GM19239 (cell line): ENCODE data around the gene CAMSAP2.

ENCODE experiments used
- DNase-seq: peaks from one replicate; pipeline ENCODE4 v3.0.0; 2011; ENCODE audit warnings: low spot score; ENCODE audit not compliant: insufficient read length
- FAIRE-seq: peaks from 2 replicates; lab custom pipeline; 2011; peaks lifted over from hg19 to GRCh38; lab: Jason Lieb, UNC

The CAMSAP2 gene

DNA sequence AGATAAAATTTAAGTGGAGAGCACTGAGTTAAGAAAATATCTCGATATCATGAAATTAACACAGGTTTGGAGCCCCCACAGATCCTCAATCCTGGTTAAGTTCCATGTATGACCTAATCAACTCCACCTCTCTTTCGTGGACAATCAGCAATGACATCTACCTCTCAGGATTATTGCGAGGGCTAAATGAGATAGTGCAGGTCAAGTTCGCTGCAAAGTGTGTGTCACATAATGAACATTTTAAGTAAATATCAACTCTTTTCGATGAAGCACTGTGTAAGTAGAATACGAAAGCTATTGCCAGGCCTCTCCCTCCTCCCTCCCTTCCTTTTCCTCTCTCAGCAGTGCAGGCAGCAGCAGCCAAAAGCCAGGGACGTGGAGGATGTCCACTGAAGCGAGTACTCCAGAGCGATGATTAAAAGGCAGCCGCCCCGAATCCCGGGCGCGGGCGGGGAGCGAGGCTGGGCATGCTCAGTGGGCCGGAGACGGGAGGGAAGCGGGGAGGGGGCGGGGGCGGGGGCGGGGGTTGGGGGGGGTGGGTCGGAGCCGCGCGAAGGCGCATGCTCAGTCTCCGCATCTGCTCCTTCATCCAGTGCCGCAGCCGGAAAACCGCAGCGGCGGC, at the start of gene CAMSAP2:
Gene CAMSAP2 (plus strand): TSS at position 567 of the 622 bp plus-strand sequence. CDS start 935 bp downstream, outside the sequence.
- peak; percentile 72 for FAIRE-seq
- DNase-seq = peak; percentile 55

DNA sequence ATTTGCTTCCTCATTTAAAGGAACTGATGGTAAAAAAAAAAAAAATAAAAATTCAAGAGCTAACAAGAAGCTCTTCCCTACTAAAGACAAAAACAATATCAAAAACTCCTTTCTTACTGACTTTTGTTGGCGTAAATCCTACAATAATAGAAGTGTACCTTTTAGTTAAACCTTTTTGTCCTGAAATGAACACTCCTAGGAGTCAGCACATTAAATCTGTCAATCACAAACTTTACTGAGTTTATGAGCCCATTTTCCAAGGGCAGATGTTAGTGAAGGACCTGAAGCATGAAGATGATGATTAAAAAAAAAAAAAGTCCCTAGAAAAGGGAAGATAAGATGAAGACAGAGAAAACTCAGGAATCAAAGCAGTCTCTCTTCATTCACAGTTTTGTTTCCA, 46.4 kb upstream of the CAMSAP2 start:
- DNase-seq (no peak), FAIRE-seq (no peak)

- DNase-seq (no peak), FAIRE-seq (no peak)
These were observed 45.4 kb upstream of the CAMSAP2 start for GRCh38 chr1:200693327-200693726.

DNA sequence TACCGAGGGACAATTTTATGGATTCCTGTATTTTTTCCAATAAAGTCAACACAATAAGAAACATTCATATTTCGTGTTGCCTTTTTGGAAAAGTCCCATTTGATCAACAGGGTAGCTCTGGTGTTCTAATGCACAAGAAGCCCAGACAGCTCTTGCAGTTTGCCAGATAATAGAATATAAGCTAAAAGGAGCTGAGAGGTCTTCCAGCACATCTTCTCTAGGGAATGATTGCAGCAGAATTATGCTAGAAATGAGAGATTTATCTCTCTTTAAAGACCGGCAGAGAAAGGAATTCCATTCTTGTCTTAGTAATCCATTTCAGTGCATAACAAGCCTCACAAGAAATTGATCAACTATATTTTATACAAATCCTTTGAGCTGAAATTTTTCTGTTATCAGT, 44.0 kb upstream of the CAMSAP2 start:
- no peak for DNase-seq
- no peak for FAIRE-seq

DNA sequence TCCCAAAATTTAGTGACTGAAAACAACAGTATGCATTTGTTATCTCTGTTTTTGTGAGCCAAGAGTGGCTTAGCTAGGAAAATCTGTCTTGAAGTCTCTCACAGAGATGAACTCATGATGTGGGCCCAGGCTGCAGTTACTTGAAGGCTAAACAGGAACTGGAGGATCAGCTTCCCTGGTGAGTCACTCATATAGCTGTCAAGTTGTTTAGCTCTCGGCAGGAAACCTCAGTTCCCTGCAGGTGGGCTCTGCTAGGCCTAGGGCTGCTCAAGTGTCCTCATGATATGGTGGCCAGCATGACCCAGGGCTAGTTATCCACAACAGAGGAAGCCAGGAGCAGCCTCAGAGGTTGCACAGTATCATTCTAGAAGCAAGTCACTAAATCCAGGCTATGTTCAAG, 38.8 kb upstream of the CAMSAP2 start:
- FAIRE-seq = no peak
- DNase-seq = no peak

- DNase-seq (no peak), FAIRE-seq (no peak)
These were observed 33.6 kb upstream of the CAMSAP2 start for GRCh38 chr1:200704986-200705500.

- FAIRE-seq (no peak), DNase-seq (no peak)
These were observed 32.4 kb upstream of the CAMSAP2 start for GRCh38 chr1:200706111-200706814.

- no peak for DNase-seq
- no peak for FAIRE-seq
These were observed 31.6 kb upstream of the CAMSAP2 start for GRCh38 chr1:200707116-200707515.

DNA sequence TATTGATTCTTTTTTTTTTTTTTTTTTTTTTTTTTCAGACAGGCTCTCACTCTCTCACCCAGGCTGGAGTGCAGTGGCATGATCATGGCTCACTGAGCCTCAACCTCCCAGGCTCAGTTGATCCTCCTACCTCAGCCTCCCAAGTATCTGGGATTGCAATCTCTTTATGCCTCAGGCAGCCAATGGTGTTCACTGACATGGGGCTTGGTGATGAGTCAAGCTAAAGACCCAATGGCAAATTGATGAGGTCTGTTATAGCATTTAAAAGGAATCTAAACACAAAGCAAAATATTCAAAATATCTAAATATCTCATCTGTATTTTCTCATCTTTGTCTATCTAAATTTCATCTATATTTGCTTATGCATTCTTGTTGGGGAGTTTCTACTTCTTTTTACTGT, 30.5 kb upstream of the CAMSAP2 start:
- DNase-seq (no peak), FAIRE-seq (no peak)

- FAIRE-seq = no peak
- DNase-seq = no peak
These were observed 29.9 kb upstream of the CAMSAP2 start for GRCh38 chr1:200708769-200709168.

GRCh38 chr1:200710166-200710565, 28.5 kb upstream of the CAMSAP2 start:
- DNase-seq = no peak

DNA sequence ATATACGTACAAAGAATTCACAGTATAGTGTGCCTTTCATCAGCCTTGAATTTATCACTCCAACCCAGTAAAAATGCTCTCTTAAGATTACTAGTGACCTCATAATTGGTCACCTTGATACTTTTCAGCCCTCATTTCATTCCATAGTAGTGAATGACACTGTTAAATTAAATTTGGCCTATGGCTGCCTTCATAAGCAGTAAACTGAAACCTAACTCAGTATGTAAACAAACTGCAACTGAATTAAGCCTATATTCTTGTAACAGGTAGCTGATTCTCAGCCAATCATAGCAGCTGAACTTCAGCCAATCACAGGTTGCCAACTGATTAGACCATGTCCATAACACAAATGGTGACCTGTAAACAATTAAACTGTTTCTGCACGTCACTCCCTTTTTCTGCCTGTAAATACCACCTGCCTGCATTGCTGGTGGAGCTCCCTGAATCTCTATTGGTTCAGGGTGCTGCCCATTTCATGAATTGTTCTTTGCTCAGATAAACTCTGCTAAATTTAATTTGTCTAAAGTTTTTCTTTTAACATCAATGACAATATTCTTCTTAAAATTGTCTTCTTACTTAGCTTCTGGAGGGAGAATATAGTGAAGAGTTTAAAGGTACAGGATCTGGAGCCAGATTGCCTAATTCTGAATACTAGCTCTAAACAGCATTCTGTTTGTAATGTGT, 24.0 kb upstream of the CAMSAP2 start:
- no peak for DNase-seq
- FAIRE-seq = no peak

More at GRCh38 chr1:200710166-200710565, 28.5 kb upstream of the CAMSAP2 start:
- FAIRE-seq = peak; percentile 44

GRCh38 chr1:200720199-200720598, 18.5 kb upstream of the CAMSAP2 start:
- DNase-seq (no peak), FAIRE-seq (no peak)

DNA sequence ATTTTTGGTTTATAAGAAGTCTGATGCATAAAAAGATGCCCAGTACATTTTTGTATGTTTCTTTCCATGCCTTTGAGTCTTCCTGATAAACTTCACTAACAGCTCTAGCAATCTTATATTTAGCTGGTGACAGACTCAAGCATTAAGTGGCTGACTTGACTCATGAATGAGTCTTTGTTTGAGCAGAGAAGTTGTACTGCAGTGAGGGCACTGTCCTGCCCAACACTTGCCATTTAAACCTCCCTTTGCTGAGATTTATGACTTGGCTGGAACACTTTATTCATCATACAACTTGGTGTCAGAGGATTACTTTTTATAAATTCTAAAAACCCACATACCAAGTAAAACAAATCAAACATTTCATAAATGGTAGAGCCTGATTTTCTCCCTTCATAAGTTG, 14.6 kb upstream of the CAMSAP2 start:
- DNase-seq = no peak
- FAIRE-seq = peak; percentile 14

DNA sequence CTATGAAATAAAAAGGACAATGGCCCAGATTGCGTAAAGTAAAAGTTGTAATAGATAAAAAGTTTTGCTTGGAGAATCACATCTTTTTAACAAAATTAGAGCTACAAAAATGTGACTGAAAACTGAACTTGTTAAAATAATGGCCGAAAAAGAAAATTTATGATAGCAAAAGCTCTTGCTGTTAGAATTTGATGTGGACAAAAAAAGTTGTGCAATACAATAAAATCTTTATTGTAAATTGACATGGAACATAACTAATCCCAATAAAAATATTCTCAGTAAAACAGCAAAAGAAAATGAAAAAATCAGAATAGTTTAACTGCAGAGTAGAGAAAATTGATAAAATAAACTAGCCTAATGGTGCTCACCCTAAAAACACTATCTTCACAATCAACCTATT, 11.4 kb upstream of the CAMSAP2 start:
- DNase-seq (no peak), FAIRE-seq (no peak)

- FAIRE-seq (no peak), DNase-seq (no peak)
These were observed 8.8 kb upstream of the CAMSAP2 start for GRCh38 chr1:200729863-200730262.

DNA sequence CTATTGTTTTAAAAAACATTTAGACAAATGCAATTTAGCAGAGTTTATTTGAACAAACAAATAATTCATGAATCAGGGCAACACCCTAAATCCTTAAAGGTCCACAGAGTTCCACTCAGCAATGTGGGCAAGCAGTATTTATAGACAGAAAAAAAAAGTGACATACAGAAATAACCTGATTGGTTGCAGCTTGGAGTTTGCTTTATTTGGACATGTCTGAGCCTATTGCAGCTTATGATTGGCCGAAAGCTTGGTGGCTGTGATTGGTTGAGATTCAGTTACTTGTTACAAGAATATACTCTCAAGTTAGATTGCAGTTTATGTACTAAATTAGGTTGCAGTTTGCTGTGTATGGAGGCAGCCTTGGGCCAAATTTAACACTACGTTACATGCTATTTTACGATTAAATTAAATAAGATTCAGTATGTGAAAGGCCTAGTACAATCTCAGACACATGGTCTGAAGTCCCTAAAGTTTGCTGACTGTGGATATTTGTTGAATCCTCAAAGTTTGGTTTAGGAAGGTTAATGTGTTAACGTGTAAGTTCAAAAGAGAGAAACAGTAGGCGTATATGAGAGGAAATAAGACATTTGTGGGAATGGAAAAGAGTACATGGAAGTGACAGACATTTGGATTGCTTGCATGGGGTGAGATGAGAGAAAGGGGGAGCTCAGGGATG, 6.9 kb upstream of the CAMSAP2 start:
- FAIRE-seq = no peak
- no peak for DNase-seq

DNA sequence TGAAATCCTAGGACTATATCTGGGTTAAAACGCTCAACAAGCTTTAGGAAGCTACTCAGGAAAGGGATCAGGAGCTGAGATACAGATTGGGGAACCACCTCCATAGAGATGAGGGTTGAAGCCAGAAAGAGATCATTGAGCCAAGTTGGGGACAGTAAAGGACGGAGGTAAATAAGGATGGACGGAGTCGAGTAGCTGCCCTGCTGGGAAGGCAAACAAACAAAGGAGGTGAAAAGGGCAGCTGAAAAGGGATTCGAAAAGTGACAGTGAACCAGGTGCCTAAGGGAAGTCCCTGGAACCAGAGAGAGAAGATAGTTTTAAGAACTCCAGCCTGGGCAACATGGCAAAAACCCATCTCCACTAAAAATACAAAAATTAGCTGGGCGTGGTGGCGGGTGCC, 6.3 kb upstream of the CAMSAP2 start:
- no peak for DNase-seq
- FAIRE-seq = no peak

DNA sequence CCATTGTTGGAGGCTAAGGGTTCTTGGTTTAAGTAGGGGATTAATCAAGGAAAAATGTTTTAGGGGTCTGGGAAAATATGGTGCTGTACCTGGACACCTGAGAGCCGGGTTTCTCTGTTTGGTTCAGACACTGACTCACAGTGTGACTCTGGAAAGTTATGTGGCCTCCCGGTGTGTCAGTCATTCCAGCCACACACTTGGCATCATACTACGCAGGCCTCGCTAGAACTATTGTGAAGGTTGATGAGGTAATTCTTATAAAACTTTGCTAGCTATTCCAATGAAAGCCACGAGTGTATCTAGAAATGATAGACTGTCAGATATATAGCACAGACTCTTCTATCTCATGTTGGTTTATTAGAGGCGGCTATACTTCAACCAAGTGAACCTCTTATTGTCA, 4.8 kb upstream of the CAMSAP2 start:
- FAIRE-seq = no peak
- no peak for DNase-seq

- no peak for DNase-seq
- no peak for FAIRE-seq
These were observed 924 bp upstream of the CAMSAP2 start for GRCh38 chr1:200737647-200738291.
